22Rv1 (cell line): ENCODE data around the gene ADIRF.

ENCODE experiments used
- H3K27ac ChIP-seq: fragments of 450-650 bp; 2 replicates; pipeline ENCODE4 v1.5.1; 2017
- ZFX ChIP-seq: fragments of 450-650 bp; IDR thresholded peaks from 2 replicates; pipeline ENCODE4 v1.6.1; 2017; ENCODE audit warnings: antibody characterized with exemption, borderline replicate concordance
- TF ChIP-seq, protein P1 (sequence below): fragments of 450-650 bp; IDR thresholded peaks from 2 replicates; pipeline ENCODE4 v1.5.1; 2017; ENCODE audit warnings: mild to moderate bottlenecking

The ADIRF gene

DNA sequence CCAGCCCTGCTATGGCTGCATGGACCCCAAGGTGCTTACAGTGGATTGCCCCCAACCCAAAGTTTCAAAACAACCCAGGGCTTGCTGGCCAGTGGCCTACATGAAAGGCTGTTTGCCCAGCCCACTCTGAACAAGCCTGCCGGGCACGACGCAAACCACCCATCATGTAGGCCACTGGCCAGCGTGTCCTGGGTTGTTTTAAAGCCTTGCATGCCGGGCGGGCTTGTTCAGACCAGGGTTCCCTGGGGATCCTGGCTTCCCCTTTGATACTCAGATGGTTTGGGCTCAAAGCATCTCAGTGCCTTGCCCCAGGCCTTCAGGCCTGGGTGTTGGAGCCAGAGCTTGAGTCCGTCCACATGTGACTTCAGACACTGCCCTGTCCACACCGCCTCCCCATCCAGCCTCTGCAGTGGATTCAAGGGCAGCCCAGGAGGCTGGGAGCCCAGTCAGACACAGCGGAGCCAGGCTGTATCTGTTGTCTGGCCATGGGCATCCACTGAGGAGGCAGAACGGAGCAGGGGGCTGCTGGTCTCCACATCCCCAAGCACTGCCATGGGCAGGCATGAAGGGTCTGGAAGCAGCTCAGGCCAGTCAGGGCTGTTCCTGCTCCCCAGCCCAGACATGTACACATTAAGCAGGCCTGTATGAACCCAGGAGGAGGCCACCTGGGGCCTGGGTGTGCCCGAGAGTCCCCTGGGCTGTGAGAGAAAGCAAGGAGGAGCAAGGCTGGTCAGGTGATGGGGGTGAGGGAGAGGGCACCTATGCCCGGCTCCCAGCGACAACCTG, 4.0 kb upstream of the ADIRF start:
- no peak overlapping the region for H3K27ac ChIP-seq
- TF ChIP-seq ZFX, result no peak
- TF ChIP-seq, protein P1, sequence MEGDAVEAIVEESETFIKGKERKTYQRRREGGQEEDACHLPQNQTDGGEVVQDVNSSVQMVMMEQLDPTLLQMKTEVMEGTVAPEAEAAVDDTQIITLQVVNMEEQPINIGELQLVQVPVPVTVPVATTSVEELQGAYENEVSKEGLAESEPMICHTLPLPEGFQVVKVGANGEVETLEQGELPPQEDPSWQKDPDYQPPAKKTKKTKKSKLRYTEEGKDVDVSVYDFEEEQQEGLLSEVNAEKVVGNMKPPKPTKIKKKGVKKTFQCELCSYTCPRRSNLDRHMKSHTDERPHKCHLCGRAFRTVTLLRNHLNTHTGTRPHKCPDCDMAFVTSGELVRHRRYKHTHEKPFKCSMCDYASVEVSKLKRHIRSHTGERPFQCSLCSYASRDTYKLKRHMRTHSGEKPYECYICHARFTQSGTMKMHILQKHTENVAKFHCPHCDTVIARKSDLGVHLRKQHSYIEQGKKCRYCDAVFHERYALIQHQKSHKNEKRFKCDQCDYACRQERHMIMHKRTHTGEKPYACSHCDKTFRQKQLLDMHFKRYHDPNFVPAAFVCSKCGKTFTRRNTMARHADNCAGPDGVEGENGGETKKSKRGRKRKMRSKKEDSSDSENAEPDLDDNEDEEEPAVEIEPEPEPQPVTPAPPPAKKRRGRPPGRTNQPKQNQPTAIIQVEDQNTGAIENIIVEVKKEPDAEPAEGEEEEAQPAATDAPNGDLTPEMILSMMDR, result no peak

DNA sequence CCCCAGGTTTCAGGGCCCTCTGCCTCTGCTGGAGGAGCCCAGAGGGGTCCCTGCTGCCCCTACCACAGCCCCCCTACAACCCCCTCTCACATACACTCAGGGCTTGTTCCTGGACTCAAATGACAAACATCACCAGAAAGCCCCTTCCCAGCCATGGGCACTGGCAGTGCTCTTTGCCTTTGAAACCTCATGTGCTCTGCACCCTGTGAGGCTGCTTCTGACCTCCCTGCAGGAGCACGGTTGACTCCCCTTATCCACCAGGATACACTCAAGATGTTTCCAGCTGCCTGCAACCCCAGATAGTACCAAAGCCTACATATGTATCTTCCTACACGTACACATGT, 3.5 kb upstream of the ADIRF start:
- no peak overlapping the region for H3K27ac ChIP-seq
- TF ChIP-seq, protein P1, result no peak
- TF ChIP-seq ZFX, result no peak

DNA sequence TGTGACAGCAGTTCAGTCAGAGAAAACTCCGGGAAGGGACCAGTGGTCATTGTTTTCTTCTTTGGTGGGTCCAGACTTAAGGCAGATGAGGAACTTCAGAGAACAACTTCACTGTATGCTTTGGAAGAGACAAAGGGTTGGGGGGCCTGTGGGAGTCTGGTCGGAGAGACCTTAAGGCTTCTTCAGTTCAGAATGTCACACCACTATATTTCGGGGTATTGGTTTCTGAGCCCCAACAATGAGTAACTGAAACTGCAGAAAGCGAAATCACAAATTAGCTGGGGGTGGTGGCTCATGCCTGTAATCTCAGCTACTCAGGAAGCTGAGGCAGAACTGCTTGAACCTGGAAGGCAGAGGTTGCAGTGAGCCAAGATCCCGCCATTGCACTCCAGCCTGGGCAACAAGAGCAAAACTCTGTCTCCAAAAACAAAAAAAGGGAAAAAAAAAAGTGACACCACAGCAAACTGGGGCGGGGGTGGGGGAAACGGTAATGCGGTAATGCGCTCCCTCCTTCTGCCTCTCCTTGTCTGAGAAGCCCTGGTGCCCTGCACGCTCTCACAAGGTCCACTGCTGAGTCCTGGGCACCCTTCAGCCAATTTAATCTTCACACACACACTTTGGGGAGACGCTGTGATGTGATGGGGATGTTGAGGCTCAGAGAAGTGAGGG, 2.2 kb upstream of the ADIRF start:
- TF ChIP-seq ZFX, result no peak
- TF ChIP-seq, protein P1, result no peak
- peak overlapping the region; percentile 75 for H3K27ac ChIP-seq

DNA sequence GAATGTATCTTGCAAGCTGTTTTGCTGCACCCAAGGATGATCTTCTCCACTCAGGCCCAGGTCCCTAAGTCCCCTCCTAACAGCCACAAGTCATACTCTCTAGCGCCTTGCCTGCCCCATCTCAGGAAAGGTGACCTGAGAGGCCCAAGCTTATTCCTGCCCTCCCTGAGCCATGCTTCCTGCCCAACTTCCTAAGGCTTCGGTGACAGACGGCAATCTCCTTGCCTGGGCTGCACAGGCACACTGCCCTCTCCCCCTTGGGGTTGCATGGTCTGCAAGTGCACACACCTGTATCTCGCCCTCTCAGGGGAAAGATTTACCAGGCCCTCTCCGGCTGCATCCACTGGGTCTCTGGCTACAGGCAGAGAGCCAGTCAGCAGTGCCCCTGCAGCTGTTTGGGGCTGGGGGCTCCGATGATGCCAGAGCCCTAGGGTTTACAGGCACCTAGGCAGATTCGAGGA, 771 bp upstream of the ADIRF start:
- peak overlapping the region; percentile 75 for H3K27ac ChIP-seq
- TF ChIP-seq, protein P1, result no peak
- no peak for TF ChIP-seq ZFX

DNA sequence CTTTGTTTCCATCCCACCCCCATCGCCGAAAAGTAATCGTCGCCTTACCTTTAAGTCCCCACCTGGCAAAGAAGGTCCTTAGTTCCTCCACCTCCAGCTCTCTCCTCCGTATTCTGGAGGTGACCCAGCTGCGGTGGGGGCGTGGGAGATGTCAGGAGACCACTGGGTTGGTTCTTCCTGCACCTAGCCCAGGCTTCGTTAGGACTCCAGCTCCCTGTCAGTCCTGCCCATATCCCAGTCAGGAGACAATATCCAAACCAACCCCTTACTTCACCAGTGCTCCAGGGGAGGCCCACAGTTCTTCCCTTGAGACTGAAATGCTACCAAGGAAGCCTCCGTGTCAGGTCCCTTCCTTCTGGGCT, 693 bp downstream of the ADIRF start:
- TF ChIP-seq, protein P1, result no peak
- TF ChIP-seq ZFX, result no peak
- peak overlapping the region; percentile 75 for H3K27ac ChIP-seq

DNA sequence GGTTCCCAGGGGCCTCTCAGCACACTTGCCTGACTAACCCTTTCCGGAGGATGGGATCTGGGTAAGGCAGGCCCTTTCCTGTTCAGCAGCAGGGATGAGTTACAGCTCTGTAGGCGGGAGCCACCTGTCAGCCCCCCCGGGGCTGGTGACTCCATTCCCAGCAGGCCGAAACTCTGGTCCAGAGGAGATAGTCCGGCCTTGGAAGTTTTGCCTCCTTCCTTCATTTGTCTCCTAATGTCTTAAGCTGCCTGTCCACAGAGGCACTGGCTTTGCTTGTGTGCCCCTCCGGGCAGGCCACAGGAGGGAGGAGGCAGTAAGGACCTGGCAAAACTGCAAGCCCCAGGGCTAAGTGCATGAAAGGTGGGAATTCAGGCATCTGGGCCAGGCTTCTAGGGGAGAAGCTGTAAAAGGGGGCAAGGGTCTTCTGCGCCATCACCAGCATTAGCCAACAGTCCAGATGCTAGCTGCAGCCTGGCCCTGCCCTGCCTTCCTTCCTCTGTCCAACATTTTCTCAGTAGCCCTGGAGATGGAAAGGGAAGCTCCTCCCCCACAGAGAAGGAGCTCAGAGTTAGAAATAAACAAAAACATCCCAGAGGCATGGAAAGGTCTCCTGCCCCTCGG, 1.2 kb downstream of the ADIRF start:
- H3K27ac ChIP-seq, result peak overlapping the region; percentile 75
- TF ChIP-seq, protein P1, result no peak
- TF ChIP-seq ZFX, result no peak
